ENCODE results near the gene DYRK1A.
"Not testable (repeated sequence)": the region's sequence is repeated elsewhere in the genome, so short reads cannot be mapped to it uniquely, and the experiment has no call there.

Gene DYRK1A

GRCh38 chr21:37366482-37367316 is at the start of gene DYRK1A:
Gene DYRK1A, plus strand, starts transcription at chr21:37366773. Its CDS starts 53,602 bp downstream, at chr21:37420375.
- DNase-seq = peak; percentile 100

GRCh38 chr21:37319551-37319950 is 47.0 kb upstream of the DYRK1A start:
- no peak for DNase-seq

GRCh38 chr21:37322084-37322483 is 44.5 kb upstream of the DYRK1A start:
- no peak for DNase-seq

- no peak for DNase-seq
Measured at GRCh38 chr21:37324558-37324957, 42.0 kb upstream of the DYRK1A start.

GRCh38 chr21:37328147-37328546 is 38.4 kb upstream of the DYRK1A start:
- not testable (repeated sequence) for DNase-seq

- no peak for DNase-seq
Measured at GRCh38 chr21:37331411-37331810, 35.2 kb upstream of the DYRK1A start.

- DNase-seq = no peak
Measured at GRCh38 chr21:37335053-37335452, 31.5 kb upstream of the DYRK1A start.

- DNase-seq = no peak
Measured at GRCh38 chr21:37337179-37337578, 29.4 kb upstream of the DYRK1A start.

GRCh38 chr21:37337831-37338230 is 28.7 kb upstream of the DYRK1A start:
- no peak for DNase-seq

GRCh38 chr21:37338671-37339551 is 27.7 kb upstream of the DYRK1A start:
- no peak for DNase-seq

GRCh38 chr21:37339552-37339939 is 27.0 kb upstream of the DYRK1A start:
- DNase-seq = no peak

GRCh38 chr21:37341254-37341960 is 25.2 kb upstream of the DYRK1A start:
- no peak for DNase-seq

GRCh38 chr21:37342046-37342632 is 24.4 kb upstream of the DYRK1A start:
- no peak for DNase-seq

GRCh38 chr21:37346841-37347430 is 19.6 kb upstream of the DYRK1A start:
- no peak for DNase-seq

- DNase-seq = peak; percentile 27
Measured at GRCh38 chr21:37348664-37349063, 17.9 kb upstream of the DYRK1A start.

- DNase-seq = no peak
Measured at GRCh38 chr21:37350472-37350871, 16.1 kb upstream of the DYRK1A start.

GRCh38 chr21:37356706-37357105 is 9.9 kb upstream of the DYRK1A start:
- no peak for DNase-seq

- no peak for DNase-seq
Measured at GRCh38 chr21:37357691-37358090, 8.9 kb upstream of the DYRK1A start.

GRCh38 chr21:37358397-37358796 is 8.2 kb upstream of the DYRK1A start:
- DNase-seq = no peak

GRCh38 chr21:37363936-37364335 is 2.6 kb upstream of the DYRK1A start:
- DNase-seq = no peak

GRCh38 chr21:37364722-37365121 is 1.9 kb upstream of the DYRK1A start:
- no peak for DNase-seq

All from NCI-H345 (cell line).